ENCODE measurements around the gene TMEM178A. TPM values are rescaled to one million over a fixed set of nuclear protein-coding genes. Genes with fewer than 3 reads are reported as not detected.

Gene TMEM178A
- total and polyA plus RNA-seq, 2 of the 4 experiments (the other 2 are of a cell fraction) = 0.18 to 1.8 TPM

DNA sequence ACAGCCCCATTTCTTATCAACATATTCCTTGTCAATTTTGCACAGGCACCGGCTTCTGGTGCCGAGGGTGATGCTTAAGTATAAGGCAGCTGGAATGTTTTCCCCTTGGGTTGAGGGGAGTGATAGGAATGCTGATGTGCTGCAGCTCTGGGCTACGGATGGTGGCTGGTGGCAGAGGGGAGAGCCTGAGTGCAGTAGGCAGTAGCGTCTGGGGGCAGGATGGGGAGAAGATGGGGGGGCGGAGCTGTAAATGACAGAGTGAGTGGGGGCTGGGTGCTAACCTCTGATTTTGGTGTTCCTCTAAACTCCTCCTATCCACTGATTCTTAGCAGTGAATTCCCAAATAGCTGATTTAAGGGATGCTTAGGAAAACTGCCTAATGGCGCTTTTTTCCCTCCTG lies 20.7 kb downstream of the TMEM178A start:
- Histone ChIP-seq H3K9me3 (ENCODE audit: control insufficient read depth, insufficient read depth, low read length) (peaks cover 3% of the 10 kb centered on the region; the same call in 1 of the 2 replicates), H2BK20ac (ENCODE audit: low read depth, low read length) (no peak overlapping the region), H2AK9ac (replicated peaks; ENCODE audit: low read depth, low read length, poor library complexity) (no peak overlapping the region), H3K4me2 (ENCODE audit: low read depth, low read length) (no peak overlapping the region), H3K4me3 (ENCODE audit: insufficient read depth, low read depth, low read length) (no peak overlapping the region), H3K56ac (ENCODE audit: extremely low read depth, insufficient read depth, low read length) (no peak overlapping the region), H3K4me1 (ENCODE audit: control insufficient read depth, insufficient read depth, low read length) (no peaks in the 10 kb centered on the region), H4K91ac (ENCODE audit: insufficient read depth, low read depth, low read length) (no peak overlapping the region), H3K23ac (ENCODE audit: low read depth, low read length) (no peak overlapping the region), H2BK15ac (ENCODE audit: low read depth, low read length) (no peak overlapping the region), H3K79me1 (ENCODE audit: low read depth in 1 of 2, low read length in 2 of 2) (no peaks in the 10 kb centered on the region), H3K18ac (ENCODE audit: low read depth, low read length) (no peak overlapping the region), H2AFZ (replicated peaks; ENCODE audit: low read length, poor library complexity) (no peak overlapping the region), H3K27me3 (ENCODE audit: control insufficient read depth, insufficient read depth, low read length) (0 out of 2 replicates have a peak, but pooled peaks cover 3% of the 10 kb centered on the region), H3K9me1 (ENCODE audit: insufficient read depth, low read length) (no peaks in the 10 kb centered on the region), H3K14ac (replicated peaks; ENCODE audit: low read depth, low read length) (no peak overlapping the region), H2BK120ac (ENCODE audit: low read depth, low read length) (no peak overlapping the region), H3K4ac (ENCODE audit: low read depth, low read length) (no peak overlapping the region), H4K8ac (ENCODE audit: low read depth in 2 of 2, low read length in 2 of 2) (no peak overlapping the region), H2AK5ac (ENCODE audit: low read depth, low read length) (no peak overlapping the region), H3K9ac (ENCODE audit: low read depth, low read length) (no peak overlapping the region), H4K5ac (ENCODE audit: low read depth, low read length) (no peak overlapping the region), H3K36me3 (ENCODE audit: control insufficient read depth, insufficient read depth, low read length) (no peaks in the 10 kb centered on the region), H2BK5ac (ENCODE audit: low read depth, low read length, poor library complexity, severe bottlenecking) (no peak overlapping the region), H3K27ac (ENCODE audit: insufficient read depth, low read length) (no peak overlapping the region), H4K20me1 (ENCODE audit: insufficient read depth, low read length) (no peaks in the 10 kb centered on the region)
- dilution Hi-C loops (cut with HindIII; ENCODE audit: low sequenced_read_pairs, unreplicated experiment) (no loop called here), in situ Hi-C loops (cut with MboI; ENCODE audit: low sequenced_read_pairs) (loop anchor here (25.0 kb wide), 1 partner anchor 324 kb away; no protein-coding TSS in a partner anchor), intact Hi-C loops (cut with micrococcal nuclease) (no loop called here)
- no peak for ATAC-seq (ENCODE audit: low read depth)
- POLR2A ChIA-PET (ENCODE audit: unreplicated experiment) = no interaction called here
- CTCF ChIA-PET = interaction anchor here (0.7 kb wide), 1 partner anchor 92 kb away, joined by 4 read pairs; no protein-coding TSS in a partner anchor
- BruUV-seq (replicated peaks) = no TSS peak
- no peak for TF ChIP-seq MAFK (IDR thresholded peaks at IDR 0.05; ENCODE audit: low read depth, low read length)
- no peak for TF ChIP-seq CTCF (conservative IDR thresholded peaks at IDR 0.05; ENCODE audit: low read depth, low read length)
- TF ChIP-seq CEBPB (IDR thresholded peaks at IDR 0.05; ENCODE audit: low read depth, low read length) = no peak
- no peak for TF ChIP-seq RAD21 (IDR thresholded peaks at IDR 0.05; ENCODE audit: low read length)
- no peak for TF ChIP-seq FOS (IDR thresholded peaks at IDR 0.05; ENCODE audit: low read depth, low read length)
- TF ChIP-seq NFE2L2 (IDR thresholded peaks at IDR 0.05; ENCODE audit: low read depth, low read length) = no peak
- 60% methylated on average over 1 of the region's 6 CpGs; no CpG with 5 or more reads in 1 of the 2 experiments for WGBS, 2 experiments (ENCODE audit: extremely low coverage in 2 of 2, insufficient read length in 1 of 2)
- no peak for DNase-seq

Measured in IMR-90 (cell line).